HG03066 (cell line): ENCODE measurements around the gene CTSL.
"Not testable (repeated sequence)": the region's sequence is repeated elsewhere in the genome, so short reads cannot be mapped to it uniquely, and the experiment has no call there.

Experiments used
- ATAC-seq: cut with Tn5 transposase; IDR thresholded peaks from one replicate; pipeline ENCODE4 v1.9.1; 2021; ENCODE audit warnings: low read depth; ENCODE audit not compliant: unreplicated experiment

CTSL gene

GRCh38 chr9:87751423-87751822, 25.5 kb downstream of the CTSL start:
- ATAC-seq, result no peak

- ATAC-seq, result no peak
Observed at GRCh38 chr9:87751868-87752267, 25.9 kb downstream of the CTSL start.

GRCh38 chr9:87753313-87753712, 27.4 kb downstream of the CTSL start:
- no peak for ATAC-seq

GRCh38 chr9:87758330-87758729, 32.4 kb downstream of the CTSL start:
- ATAC-seq, result not testable (repeated sequence)

GRCh38 chr9:87759980-87760379, 34.1 kb downstream of the CTSL start:
- ATAC-seq, result not testable (repeated sequence)

GRCh38 chr9:87760529-87760928, 34.6 kb downstream of the CTSL start:
- ATAC-seq, result no peak

- no peak for ATAC-seq
Observed at GRCh38 chr9:87763286-87763685, 37.4 kb downstream of the CTSL start.

GRCh38 chr9:87765521-87765920, 39.6 kb downstream of the CTSL start:
- ATAC-seq, result no peak

- ATAC-seq, result no peak
Observed at GRCh38 chr9:87766697-87767096, 40.8 kb downstream of the CTSL start.

GRCh38 chr9:87770616-87771315, 44.8 kb downstream of the CTSL start:
- ATAC-seq, result no peak

- no peak for ATAC-seq
Observed at GRCh38 chr9:87771316-87772006, 45.5 kb downstream of the CTSL start.

- ATAC-seq, result no peak
Observed at GRCh38 chr9:87776481-87777379, 50.8 kb downstream of the CTSL start.

- ATAC-seq, result no peak
Observed at GRCh38 chr9:87778996-87779395, 53.1 kb downstream of the CTSL start.
